HTR-8/SVneo (cell line): ENCODE results near the gene GPR137B.

Source experiments
- DNase-seq: peaks from one replicate; pipeline ENCODE4 v3.0.0; 2011; ENCODE audit warnings: low spot score, mixed read lengths; ENCODE audit not compliant: insufficient read length
- FAIRE-seq: peaks from 2 replicates; lab custom pipeline; 2011; peaks lifted over from hg19 to GRCh38; lab: Jason Lieb, UNC

GPR137B gene

DNA sequence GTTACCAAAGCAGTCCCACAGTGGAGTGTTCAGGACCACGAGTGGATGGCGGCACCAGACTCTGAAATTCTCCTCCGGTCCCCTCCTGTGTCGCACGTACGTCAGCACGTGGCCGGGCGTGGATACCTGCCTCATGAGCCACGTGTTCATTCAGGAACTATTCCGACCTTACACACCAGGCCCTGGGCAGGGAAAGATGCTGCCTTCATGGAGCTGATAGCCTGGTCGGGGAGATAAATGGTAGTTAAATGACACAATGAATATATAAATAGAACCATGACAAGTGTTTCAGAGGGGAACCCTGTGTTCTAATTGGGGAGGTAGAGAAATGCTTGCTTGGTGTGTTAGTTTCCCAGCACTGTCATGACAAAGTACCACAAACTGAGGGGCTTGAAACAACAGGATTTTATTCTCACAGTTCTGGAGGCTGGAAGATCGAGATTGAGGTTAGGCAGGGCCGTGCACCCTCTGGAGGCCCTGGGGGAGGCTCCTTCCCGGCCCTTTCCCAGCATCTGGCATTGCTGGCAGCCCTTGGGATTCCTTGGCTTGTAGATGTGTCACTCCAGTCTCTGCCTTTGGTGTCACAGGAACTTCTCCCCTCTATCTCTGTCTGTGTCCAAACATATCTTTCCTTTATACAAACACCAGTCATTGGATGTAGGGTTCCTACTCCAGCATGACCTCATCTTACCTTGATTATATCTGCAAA lies 28.9 kb upstream of the GPR137B start:
- DNase-seq (no peak), FAIRE-seq (no peak)

DNA sequence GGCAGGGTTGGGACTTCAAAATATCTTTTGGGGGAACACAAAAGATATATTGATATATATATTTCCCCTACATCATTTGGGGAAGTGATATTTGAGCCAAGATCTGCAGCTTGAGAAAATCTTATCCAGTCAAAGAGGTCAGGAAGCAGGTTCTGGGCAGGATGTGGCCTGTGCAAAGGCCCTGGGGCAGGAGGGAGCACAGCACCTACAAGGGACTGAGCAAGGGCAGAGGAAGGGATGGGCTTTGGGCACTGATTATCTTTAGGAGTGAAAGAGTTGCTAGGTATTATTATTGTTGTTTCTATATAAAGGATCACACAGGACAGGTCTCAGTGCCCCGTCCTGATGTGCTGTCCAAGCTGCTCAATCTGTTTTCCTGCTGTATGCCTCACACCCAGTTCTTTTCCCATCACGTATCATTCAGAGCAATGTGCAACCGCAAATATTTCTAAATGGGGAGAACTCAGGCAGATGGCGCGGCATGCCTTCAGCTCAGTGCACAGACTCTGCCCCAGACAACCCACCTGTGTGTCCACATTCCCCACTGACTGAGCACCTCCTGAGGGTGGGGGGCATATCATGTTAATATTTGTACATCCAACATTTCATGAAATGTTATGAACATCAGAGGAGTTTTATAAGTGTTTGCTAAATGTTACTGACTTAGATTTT lies 28.1 kb upstream of the GPR137B start:
- FAIRE-seq (no peak), DNase-seq (no peak)

DNA sequence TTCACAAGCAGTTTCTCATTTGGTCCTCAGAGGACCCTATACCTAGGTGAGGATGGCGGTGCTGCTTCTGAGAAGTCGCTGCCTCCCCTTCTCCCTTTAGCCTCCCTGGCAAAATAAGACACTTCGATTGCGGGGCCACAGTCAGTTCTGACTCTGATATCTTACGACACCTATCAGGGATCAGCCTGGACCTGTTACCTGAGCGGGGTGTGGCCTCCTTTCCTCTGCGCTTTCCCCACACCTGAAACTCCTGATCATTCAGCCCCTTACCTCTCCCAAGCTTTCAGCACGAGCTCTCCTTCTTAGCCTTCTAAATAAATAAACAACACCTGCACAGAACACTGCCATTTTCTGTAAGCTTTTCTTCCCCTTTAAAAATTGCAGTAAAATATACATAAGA lies 24.6 kb upstream of the GPR137B start:
- DNase-seq: no peak

DNA sequence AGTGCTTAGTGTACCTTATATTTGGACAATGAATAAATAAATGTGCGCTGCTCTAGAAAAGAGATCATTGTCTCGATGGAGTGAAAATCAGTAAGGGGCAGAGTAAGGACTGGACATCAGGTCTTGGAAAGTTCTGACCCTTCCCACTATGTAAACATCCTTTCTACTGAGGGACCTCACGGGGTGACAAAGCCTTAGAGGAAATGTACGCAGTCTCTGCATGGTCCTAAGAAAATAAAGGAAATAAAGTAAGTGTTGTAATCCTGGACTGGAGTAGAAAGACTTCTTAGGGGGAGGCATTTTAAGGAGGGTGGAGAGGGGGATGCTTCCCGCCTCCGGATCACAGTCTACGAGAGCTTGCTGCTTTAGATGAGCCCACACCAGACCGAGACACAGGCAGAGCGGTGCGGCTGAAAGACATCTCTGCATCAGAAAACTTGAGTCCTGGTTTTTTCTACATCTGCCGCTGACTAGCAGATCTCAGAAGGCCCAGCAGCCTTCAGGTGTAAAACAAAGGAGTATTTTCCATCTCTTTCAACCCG lies 22.3 kb upstream of the GPR137B start:
- FAIRE-seq (no peak), DNase-seq (no peak)

More for the DNA sequence above, 24.6 kb upstream of the GPR137B start:
- FAIRE-seq: no peak

DNA sequence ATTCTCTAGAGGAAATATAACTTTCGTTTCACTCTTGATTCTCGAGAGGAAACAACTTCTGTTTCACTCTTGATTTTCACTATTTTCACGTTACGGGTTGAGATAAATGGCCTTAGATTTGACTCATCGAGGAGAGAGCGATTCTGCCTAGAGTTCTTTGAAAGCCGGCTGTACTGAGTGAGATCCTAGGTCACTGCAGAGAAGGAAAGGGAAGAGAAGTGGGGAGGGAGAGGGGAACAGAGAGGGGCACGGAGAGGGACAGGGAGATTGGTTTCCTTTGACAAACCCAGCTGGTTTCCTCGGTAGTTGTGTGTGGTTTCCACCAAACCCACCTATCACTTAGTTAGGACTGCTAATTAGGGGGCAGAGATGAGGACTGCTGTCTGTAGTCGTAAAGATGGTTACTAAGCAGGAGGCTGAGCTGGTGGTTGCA lies 21.6 kb upstream of the GPR137B start:
- no peak for FAIRE-seq
- no peak for DNase-seq

DNA sequence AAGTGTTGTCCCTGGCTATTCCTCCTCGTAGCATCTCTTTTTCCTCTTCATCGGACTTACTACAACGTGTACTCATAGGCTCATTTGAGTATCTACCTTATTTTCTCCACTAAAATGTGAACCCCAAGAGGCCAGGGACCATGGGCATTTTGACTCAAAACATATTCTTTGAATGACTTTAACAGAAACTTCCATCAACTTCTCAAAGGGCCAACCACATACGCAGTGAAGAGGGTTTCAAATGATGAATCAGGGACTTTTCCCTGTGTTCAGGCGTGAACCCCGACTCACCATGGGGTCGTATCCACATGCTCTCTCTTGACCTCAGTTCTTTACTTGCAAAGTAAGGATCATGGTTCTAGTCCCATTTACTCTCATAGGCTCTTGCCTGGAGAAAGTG lies 20.2 kb upstream of the GPR137B start:
- FAIRE-seq: no peak
- DNase-seq: no peak

DNA sequence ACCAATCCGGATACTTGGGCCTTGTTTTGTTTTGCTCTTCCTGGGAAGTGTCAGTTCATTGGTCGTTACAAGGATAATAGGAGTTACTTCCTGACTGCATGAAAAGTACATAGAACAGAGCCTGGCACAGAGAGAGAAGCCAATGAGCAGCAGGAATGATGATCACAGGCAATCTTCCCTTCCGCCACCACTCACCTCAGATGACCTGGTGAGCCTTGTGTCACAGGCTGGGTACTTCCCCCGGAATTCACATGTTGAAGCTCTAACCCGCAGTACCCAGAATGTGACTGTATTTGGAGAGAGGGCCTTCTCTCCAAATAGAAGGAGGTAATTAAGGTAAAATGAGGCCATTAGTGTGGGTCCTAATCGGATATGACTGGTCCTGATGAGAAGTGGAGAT lies 18.8 kb upstream of the GPR137B start:
- FAIRE-seq (no peak), DNase-seq (no peak)

DNA sequence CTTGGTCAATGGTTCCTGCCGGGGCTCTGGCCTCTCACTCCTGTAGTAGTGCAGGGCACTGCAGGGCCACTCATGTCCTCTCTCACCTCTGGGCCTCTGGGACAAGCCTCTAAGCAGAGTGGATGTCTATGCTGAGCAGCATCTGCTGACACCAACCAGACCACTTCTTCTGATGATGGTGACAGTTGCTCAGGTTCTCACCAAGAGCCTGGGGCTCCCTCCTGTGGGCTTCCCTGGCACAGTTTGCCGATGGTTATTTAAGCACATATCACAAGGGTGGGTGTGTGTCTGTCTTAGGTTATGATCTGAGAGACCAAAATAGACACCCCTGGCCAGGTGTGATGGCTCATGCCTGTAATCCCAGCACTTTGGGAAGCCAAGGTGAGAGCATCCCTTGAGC lies 17.4 kb upstream of the GPR137B start:
- DNase-seq: no peak
- FAIRE-seq: no peak

DNA sequence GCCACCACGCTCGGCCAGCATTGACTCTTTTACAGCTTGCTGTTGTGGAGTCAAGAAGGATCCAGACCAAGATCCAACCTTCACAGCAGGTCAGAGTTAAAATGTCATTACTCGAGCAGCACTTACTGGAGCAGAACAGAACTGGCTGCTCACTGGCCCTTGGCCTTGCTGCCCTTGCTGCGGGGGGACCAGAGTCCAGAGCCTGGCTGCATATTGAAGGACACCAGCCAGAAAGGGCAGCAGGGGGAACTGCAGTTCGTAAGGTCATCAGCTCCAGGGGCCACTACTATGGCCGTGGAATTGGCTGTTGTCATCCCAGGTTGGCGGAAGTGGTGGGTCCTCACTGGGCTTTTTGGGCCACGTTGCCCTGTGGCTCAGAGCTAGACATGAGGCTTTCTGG lies 15.3 kb upstream of the GPR137B start:
- FAIRE-seq (no peak), DNase-seq (no peak)

DNA sequence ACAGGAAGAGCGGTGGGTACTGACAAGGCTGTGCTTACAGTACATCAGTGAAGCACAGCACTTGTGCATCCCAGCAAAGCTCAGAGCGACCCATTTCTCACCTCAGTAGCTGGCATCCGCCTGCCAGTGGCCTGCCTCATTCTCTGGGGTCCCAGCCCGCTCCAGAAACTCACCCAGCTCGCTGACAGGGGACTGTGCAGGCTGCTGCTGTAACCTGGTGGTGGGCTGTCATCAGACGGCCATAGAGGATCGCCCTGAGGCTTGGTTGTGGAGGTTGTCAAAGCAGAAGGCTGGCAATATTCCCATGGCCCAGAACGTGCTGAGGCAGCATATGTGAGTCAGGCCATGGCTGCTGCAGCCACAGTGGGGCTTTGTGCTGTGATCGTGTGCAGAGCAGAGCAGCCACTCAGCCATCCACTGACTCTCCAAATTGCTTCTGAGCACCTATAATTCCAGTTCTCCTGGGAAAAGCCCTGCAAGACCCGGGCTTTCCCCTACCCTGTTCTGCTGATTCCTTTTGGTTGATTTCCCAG lies 13.6 kb upstream of the GPR137B start:
- no peak for FAIRE-seq
- no peak for DNase-seq

DNA sequence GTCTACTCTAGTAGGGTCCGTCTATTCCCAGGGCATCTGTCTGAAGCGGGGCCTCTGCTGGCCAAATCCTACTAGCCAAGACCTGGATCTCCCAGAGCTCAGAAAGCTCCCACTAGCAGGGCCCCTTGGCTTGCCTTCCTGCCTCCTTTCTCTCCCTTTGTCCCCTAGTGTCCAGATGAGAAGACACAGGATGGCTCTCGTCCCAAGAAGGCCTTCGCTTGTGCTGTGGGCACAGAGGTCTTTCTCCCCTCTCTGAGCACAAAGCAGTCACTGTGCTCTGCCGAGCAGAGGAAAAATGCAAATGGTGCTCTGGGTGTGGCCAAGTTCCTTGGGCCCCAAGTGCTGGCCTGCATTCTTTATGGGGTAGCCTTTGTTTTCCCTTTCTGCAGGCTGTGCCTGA lies 13.0 kb upstream of the GPR137B start:
- DNase-seq: no peak
- FAIRE-seq: no peak

DNA sequence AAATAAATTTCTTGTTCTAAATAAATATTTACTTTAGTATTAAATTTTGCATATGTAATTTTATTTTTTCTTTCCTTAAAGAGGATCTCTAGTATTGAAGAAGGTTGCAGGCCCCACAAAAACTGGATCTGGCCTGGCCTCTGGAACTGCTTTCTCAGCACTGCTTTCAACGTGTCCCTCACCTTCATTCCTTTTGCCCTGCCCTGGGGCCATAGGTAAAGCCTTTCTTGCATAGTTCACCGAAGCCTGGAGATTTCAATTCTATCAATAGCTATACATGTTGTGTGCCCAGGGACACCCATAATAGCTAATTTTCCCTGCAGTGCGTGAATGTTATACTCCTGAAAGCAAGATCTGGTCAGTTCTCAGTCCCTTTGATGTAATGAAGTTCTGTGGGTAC lies 12.0 kb upstream of the GPR137B start:
- FAIRE-seq: no peak
- no peak for DNase-seq

DNA sequence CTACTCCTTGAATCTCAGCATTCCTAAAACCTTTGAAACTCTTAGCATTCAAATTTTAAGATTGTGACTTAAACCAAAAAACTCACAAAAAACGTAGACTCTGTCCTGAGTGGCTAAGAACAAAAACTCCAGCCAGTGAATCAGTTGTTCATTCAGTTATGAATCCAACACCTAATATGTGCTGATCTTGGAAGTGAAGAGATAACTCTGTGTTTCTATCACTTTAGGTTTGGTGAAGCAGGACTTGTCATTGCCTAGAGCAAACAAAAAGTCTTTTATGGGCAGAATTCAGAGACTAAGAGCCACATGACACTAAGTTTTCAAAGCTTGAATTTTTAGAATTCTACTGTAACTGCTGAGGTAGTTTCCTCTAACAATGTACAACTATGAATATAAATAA lies 10.4 kb upstream of the GPR137B start:
- no peak for FAIRE-seq
- DNase-seq: no peak

DNA sequence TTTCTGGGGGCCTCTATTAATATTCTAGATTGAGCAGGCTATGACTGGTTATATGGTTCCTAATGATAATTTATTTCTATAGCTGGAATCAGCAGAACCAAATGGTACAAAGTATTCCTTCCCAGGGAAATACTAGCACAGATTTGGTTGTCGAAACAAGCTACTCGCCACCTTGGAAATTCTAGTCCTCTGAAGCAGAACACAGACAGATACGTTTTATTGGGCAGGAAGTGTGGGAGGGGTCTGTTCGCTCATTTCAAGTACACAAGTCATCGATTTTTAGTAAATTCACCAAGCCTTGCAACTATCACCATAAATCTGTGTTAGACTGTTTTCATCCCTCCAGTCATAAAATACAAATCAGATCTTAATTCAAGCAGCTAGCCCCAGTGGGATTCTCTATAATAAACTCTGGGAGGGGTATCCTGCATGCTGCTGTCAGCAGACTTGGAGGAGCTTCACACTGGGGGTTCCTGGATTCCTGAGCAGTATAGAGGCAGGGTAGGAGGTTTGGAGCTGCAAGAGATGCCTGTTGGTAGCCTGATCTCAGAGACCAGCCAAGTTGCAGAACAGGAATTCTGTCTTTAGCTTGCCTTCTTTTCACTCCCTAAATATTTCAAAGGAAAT lies 9.8 kb upstream of the GPR137B start:
- no peak for DNase-seq
- FAIRE-seq: no peak

DNA sequence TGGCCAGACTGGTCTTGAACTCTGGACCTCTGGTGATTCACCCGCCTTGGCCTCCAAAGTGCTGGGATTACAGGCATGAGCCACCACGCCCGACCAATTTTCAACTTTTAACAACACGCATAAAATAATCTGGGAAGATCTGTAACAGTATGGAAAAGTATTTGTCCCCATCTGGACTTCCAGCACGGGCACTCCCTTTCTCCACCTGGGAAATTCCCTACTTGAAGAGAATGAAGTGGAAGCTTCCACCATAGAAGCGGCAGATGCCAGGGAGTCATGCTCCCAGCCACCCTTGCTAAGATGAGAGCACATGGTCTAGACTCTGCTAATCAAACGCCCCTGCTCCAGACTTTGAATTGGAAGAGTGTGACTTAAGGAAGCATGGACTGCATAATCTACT lies 9.0 kb upstream of the GPR137B start:
- DNase-seq (no peak), FAIRE-seq (no peak)

DNA sequence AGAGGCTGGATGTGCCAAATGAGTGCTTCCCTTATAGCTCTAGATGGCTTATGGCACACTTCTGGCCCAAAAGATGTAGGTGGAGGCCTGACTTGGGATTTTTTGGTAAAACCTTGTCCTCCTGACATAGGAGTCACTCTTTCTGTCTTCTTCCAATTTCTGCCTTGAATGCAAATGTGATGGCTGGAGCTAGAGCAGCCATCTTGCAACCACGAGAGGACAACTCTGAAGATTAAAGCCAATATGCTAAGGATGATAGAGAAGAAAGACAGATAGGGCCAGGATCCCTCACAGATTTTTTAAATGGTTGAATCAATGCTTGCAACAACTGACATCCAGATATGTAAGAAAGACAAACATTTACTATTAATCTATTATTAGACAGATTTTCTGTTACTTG lies 8.5 kb upstream of the GPR137B start:
- no peak for FAIRE-seq
- DNase-seq: no peak

DNA sequence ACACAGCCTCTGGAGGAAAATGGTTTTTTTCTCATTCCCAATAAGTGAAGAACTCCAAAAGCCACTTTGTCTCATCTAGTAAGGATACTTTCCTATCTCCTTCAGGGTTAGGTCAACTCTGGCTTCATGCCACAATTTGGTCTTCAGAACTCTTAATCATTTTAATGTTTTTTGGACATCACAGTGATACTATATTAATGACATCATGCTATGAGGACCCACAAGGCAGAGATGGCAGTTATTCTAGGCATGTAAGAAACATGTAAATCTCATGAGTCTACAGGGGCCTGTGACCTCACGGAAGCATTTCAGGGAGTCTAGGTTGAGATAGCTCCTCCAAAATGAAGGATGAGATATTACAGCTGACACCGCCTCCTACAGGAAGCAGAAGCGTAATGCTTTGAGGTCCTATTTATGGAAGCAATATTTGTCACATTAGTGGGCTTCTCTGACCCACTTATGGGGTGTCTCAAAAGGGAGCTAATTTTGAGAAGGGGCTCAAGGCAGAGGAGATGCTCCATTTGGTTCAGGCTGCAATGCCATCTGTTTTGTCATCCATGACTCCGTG lies 5.0 kb upstream of the GPR137B start:
- no peak for DNase-seq
- no peak for FAIRE-seq

DNA sequence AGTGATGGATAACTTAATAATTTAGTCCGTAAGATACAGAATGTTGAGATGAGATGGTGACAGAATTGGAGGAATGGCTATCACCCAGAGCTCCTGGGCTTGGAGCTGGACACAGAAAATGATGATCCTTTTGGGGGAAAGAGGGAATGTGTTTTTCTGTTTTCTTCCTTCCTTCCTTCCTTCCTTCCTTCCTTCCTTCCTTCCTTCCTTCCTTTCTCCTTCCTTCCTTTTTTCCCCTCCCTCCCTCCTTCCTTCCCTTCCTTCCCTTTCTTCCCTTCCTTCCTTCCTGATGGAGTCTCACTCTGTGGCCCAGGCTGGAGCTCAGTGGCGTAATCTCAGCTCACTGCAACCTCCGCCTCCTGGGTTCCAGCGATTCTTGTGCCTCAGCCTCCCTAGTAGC lies 2.8 kb upstream of the GPR137B start:
- DNase-seq (no peak), FAIRE-seq (no peak)

DNA sequence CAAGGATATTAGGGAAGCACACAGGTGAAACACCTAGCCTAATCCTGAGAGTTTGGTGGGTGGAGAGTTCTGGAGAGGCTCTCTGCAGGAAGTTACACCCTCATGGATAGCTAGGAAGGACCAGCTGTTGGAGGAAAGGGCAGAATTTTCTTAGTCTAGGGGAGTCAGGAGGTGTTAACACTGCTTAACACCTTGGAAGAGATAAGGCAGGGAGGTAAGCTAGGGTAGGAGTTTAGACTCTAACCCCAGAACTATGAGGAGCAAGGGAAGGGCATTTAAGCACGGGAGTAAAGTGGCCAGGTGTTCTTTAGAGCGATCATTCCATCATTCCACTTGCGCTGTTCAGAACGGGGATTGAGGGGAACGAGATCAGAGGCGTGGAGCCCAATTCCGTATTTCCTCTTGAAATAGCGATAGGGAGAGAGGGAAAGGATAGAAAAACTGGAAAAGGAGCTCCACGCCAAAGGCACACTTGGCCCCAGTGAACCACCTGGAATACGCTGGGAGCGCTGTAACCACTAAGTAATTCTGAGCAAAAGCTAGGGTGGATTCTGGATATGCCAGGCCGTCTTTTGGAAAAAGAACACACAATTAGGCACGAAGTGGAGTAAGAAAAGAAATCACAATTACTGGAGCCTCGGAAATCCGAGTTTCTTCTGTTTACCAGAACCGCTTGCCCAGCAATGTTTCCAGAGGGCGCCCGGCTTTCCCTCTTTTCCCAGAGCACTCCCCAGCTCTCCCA lies 1.5 kb upstream of the GPR137B start:
- no peak for DNase-seq
- no peak for FAIRE-seq
